GM18868 (cell line): ENCODE results near the gene RGS4.

ENCODE experiments used
- ATAC-seq: cut with Tn5 transposase; IDR thresholded peaks from one replicate; pipeline ENCODE4 v1.9.1; 2021; ENCODE audit warnings: mild to moderate bottlenecking, moderate library complexity; ENCODE audit not compliant: unreplicated experiment

RGS4 gene

DNA sequence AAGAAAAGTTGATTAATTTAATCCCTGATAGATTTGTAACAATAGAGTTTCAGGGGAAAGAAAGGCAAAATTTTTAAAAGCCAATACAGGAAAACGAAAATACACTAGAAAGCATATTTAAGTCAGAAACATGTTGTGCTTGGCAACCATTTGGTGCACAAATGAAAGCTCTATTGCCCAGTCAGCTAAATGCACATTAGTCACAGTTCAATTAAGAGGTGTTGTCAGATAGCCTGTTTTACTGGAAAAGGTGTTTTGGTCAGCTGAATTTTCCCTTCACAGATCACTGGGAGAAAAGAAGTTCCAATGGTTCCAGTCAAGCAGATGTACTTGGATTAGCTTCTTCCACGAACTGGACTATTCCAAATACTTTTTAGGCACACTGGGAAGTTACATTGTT lies 25.4 kb downstream of the RGS4 start:
- ATAC-seq, result no peak

- no peak for ATAC-seq
Measured at GRCh38 chr1:163095213-163095612, 26.1 kb downstream of the RGS4 start.

DNA sequence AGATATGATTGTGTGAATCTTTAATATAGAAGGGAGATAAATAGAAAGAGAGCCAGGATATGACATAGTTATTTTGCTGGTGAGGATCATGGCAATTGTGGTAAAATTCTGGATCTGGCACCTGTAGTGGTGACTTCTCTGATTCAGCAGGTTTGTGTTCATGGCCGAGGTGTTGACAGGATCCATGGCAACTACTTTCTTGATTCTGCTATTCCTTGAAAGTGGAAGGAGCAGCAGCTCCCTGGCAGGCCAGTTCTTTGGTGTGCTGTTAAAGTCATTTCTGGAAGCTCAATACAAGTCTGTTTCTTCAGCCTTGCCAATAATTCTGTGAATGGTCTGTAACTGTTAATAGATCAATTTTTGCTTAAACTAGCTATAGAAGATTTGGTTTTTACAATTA lies 33.4 kb downstream of the RGS4 start:
- no peak for ATAC-seq

DNA sequence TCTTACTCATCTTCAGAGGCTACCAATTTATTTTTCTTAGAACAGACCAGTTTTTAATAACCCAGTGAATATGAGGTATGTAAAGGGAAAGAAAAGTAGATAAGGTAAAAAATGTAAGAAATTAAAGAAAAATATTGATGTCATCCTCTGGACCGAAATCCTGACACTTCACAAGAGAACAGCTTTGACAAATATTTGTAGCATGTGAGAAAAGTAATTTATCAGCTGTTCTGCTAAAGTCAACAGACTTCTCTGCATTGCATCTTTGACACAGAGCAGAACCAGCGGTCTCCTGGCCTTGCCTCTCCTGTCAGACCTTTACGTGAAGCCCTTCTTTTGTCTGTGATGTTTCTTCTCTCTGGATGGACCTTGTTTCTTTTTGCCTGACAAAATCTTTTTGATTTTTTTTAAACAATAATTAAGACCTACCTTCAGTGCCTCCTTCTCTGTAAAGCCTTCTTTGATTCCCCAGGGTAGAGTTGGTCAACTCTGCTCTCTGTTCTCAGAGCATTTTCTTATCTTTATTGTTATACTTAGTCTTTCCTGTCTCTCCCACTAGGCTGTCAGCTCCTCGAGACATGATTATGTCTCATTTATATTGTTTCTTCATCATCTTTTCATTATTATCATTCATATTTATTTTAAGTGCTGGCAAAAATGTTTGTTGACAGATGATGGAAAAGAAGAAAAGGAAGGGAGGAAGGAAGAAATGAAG lies 35.4 kb downstream of the RGS4 start:
- ATAC-seq, result no peak

GRCh38 chr1:163106364-163106987 lies 37.3 kb downstream of the RGS4 start:
- ATAC-seq, result no peak

- ATAC-seq, result no peak
Measured at GRCh38 chr1:163107655-163108054, 38.5 kb downstream of the RGS4 start.

DNA sequence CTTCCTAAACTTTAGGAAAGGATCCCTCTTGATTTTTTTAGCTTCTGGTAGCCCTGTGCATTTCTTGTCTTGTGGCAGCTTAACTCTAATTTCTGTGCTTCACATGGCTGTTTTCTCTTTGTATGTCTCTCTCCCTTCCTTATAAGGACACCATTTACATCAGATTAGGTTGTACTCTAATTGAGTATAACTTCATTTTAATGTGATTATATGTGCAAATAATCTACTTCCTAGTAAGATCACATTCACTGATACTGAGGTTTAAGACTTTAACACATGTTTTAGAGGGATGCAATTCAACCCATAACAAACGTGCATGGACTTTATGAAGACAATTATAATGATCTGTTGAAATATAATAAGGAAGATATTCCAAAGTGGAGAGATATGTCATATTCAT lies 46.7 kb downstream of the RGS4 start:
- ATAC-seq, result no peak

DNA sequence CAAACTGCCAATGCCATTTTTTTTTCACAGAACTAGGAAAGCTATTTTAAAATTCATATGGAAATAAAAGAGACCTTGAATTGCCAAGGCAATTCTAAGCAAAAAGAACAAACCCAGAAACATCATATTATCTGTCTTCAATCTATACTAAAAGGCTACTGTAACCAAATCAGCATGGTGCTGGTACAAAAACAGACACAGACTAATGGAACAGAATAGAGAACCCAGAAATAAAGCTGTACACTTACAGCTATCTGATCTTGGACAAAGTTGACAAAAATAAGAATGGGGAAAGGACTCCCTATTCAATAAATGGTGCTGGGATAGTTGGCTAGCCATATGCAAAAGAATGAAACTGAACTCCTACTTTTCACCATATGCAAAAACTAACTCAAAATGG lies 50.5 kb downstream of the RGS4 start:
- no peak for ATAC-seq

- ATAC-seq, result no peak
Measured at GRCh38 chr1:163120372-163120771, 51.2 kb downstream of the RGS4 start.

GRCh38 chr1:163124812-163125211 lies 55.7 kb downstream of the RGS4 start:
- ATAC-seq, result no peak
